Suprapubic skin (tissue), 4 donors: ENCODE results near the gene GASK1A.

Experiments
- CTCF ChIP-seq, 2 donors: fragments of 200-600 bp in 1 of 2; fragments of 450-650 bp in 1 of 2; sonication (generic) in 1 of 2; IDR thresholded peaks; one replicate each; pipeline ENCODE4 v1.5.1; 2016 to 2019; ENCODE audit warnings: antibody characterized with exemption in 2 of 2, mild to moderate bottlenecking in 1 of 2, moderate library complexity in 1 of 2
- POLR2A ChIP-seq, 2 donors: fragments of 450-650 bp; IDR thresholded peaks; one replicate each; pipeline ENCODE4 v1.6.1; 2017; ENCODE audit warnings: antibody characterized with exemption in 2 of 2, mild to moderate bottlenecking in 2 of 2, moderate library complexity in 2 of 2
- POLR2AphosphoS5 ChIP-seq, 3 donors: sonication (generic); formaldehyde crosslinking; IDR thresholded peaks; one replicate each; pipeline ENCODE4 v1.6.1; 2017; ENCODE audit warnings: antibody characterized with exemption in 3 of 3

GRCh38 chr3:43094851-43095250 lies 115.7 kb downstream of the GASK1A start:
- TF ChIP-seq CTCF (IDR thresholded peaks at IDR 0.05) (no peak), POLR2A (IDR thresholded peaks at IDR 0.05) (no peak), POLR2AphosphoS5 (IDR thresholded peaks at IDR 0.05) (no peak)
